H1 (cell line): ENCODE measurements around the gene ATP6V1B1. TPM values are rescaled to one million over a fixed set of nuclear protein-coding genes. Genes with fewer than 3 reads are reported as not detected.

ENCODE experiments used
- ASH2L ChIP-seq: fragments of 200-600, 300-600 bp; sonication (generic); IDR thresholded peaks from one replicate; pipeline ENCODE4 v1.7.1; 2017; ENCODE audit warnings: low read length
- BRCA1 ChIP-seq: IDR thresholded peaks from 2 replicates; pipeline ENCODE4 v1.6.1; 2012; ENCODE audit warnings: low read depth, low read length, improper control_type of control experiment
- CREB1 ChIP-seq: IDR thresholded peaks from 2 replicates; pipeline ENCODE4 v1.6.1; 2012; ENCODE audit warnings: inconsistent platforms
- EGR1 ChIP-seq: IDR thresholded peaks from 2 replicates; pipeline ENCODE4 v1.6.1; 2011; ENCODE audit warnings: low read depth, low read length, borderline replicate concordance
- EP300 ChIP-seq, 2 experiments: IDR thresholded peaks; 1 replicate in 1 of 2; 2 replicates in 1 of 2; pipeline ENCODE4 v1.6.1; 2011 to 2012; ENCODE audit warnings: low read depth in 2 of 2, low read length in 2 of 2, mild to moderate bottlenecking in 2 of 2, borderline replicate concordance in 1 of 2, inconsistent platforms in 1 of 2, moderate library complexity in 1 of 2
- FOSL1 ChIP-seq: IDR thresholded peaks from 2 replicates; pipeline ENCODE4 v1.6.1; 2011; ENCODE audit warnings: mild to moderate bottlenecking, low read depth, low read length, moderate library complexity; ENCODE audit not compliant: insufficient read depth
- GABPA ChIP-seq: IDR thresholded peaks from 2 replicates; pipeline ENCODE4 v1.6.1; 2011; ENCODE audit warnings: mild to moderate bottlenecking, low read length, moderate library complexity, borderline replicate concordance; ENCODE audit not compliant: insufficient read depth
- HDAC2 ChIP-seq, 2 experiments: fragments of 300-600 bp in 1 of 2; sonication (generic) in 1 of 2; IDR thresholded peaks; 2 replicates each; pipeline ENCODE4 v1.6.1; 2011 to 2012; ENCODE audit warnings: low read depth in 2 of 2, low read length in 2 of 2, mild to moderate bottlenecking in 2 of 2, moderate library complexity in 2 of 2, borderline replicate concordance in 1 of 2, inconsistent platforms in 1 of 2
- POLR2A ChIP-seq, 2 experiments: IDR thresholded peaks; 1 replicate in 1 of 2; 2 replicates in 1 of 2; pipeline ENCODE4 v1.6.1; 2011; ENCODE audit warnings: low read depth in 2 of 2, low read length in 2 of 2, mild to moderate bottlenecking in 2 of 2; ENCODE audit errors: control extremely low read depth in 1 of 2
- RBBP5 ChIP-seq: IDR thresholded peaks from 2 replicates; pipeline ENCODE4 v1.7.1; 2012; ENCODE audit warnings: low read depth, mild to moderate bottlenecking, inconsistent platforms, low read length, moderate library complexity, borderline replicate concordance
- SIX5 ChIP-seq: IDR thresholded peaks from 2 replicates; pipeline ENCODE4 v1.6.1; 2011; ENCODE audit warnings: mild to moderate bottlenecking, low read depth, low read length
- SP2 ChIP-seq: IDR thresholded peaks from 2 replicates; pipeline ENCODE4 v1.6.1; 2012; ENCODE audit warnings: mild to moderate bottlenecking, low read length, inconsistent platforms
- SRF ChIP-seq: IDR thresholded peaks from 2 replicates; pipeline ENCODE4 v1.6.1; 2011; ENCODE audit warnings: mild to moderate bottlenecking, low read depth, low read length, moderate library complexity
- TAF1 ChIP-seq: IDR thresholded peaks from 2 replicates; pipeline ENCODE4 v1.6.1; 2011; ENCODE audit warnings: mild to moderate bottlenecking, low read depth, low read length
- TCF12 ChIP-seq: IDR thresholded peaks from 2 replicates; pipeline ENCODE4 v1.6.1; 2011; ENCODE audit warnings: low read depth, mild to moderate bottlenecking, low read length
- TEAD4 ChIP-seq: IDR thresholded peaks from 2 replicates; pipeline ENCODE4 v1.6.1; 2012; ENCODE audit warnings: low read depth, low read length, inconsistent platforms, mixed read lengths
- polyA plus RNA-seq, 7 experiments: library from polyadenylated mRNA; depleted of rRNA in 3 of 7; stranded (reverse) in 5 of 7; unstranded in 2 of 7; fragments of >200 nt in 5 of 7; fragments of 200-250 nt in 2 of 7; gene quantifications; 1 replicate in 5 of 7; 2 replicates in 1 of 7; 4 replicates in 1 of 7; pipeline versions ENCODE4 v1.2.1 to v1.2.3, GENCODE V29; 2011 to 2013; ENCODE audit warnings: missing spikeins in 2 of 7, mixed read lengths in 2 of 7
- total RNA-seq: library from RNA; stranded (reverse); fragmentation: NEBNext Ultra II Directional; extraction: Animal tissue kit (Norgen Biotek cat#: 25700); gene quantifications from 2 replicates; pipeline ENCODE4 v1.2.1, GENCODE V29; 2021
- TF ChIP-seq, protein P1 (sequence below): IDR thresholded peaks from 2 replicates; pipeline ENCODE4 v1.6.1; 2011; ENCODE audit warnings: low read length, improper control_type of control experiment
- TF ChIP-seq, protein P2 (sequence below), 3 experiments: IDR thresholded peaks; 1 replicate in 2 of 3; 2 replicates in 1 of 3; pipeline versions ENCODE4 v1.5.1 to v1.6.1; 2011; ENCODE audit warnings: low read length in 3 of 3, mild to moderate bottlenecking in 3 of 3, inconsistent platforms in 2 of 3, low read depth in 1 of 3, moderate library complexity in 1 of 3; ENCODE audit not compliant: insufficient read depth in 1 of 3; ENCODE audit errors: control extremely low read depth in 1 of 3
- TF ChIP-seq, protein P3 (sequence below): IDR thresholded peaks from 2 replicates; pipeline ENCODE4 v1.6.1; 2012; ENCODE audit warnings: inconsistent platforms

ATP6V1B1 gene
- total and polyA plus RNA-seq, 2 of the 8 experiments (the other 6 are each of a cell fraction or from before 2014, with no cell fraction given): not detected

DNA sequence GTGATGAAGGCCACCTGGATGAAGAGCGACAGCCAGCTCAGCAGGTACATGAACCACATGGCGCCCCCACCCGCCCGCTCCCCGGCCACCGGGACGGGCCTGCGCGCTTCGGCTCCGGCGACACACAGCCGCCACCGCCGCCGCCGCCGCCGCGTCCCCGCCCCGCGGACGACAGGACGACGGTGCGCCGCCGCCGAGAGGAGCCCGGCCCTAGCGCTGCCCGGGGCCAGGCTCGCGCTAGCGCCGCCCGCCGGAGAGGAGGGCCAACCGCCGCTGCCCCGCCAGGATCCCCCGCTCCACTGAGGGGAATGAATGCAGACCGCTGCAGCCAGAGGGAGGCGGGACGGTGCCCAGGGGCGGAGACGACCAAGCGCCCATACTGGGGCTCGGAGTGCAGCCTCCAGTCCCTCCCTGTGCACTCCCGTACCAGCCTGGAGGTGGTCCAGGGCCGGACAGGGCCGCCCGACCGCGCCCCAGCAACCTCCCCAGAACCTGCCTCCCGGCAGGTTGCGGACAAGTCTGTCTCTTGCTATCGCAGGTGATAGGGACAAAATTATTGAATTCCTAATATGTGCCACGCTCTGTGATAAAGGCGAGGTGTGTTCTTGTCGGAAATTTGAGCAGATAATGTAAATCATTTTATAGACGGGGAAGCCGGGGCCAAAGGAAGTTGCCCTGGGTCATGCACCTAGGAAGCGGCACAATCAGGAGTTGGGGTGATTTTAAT lies 59.2 kb downstream of the ATP6V1B1 start, which contains the start of gene TEX261 (continued):
- TF ChIP-seq BRCA1 (no peak), EGR1 (peak; percentile 60; the same call in 1 of the 2 replicates), HDAC2 (IDR thresholded peaks at IDR 0.05; ENCODE audit: borderline replicate concordance in 1 of 2, low read depth in 2 of 2, low read length in 2 of 2) (no peak; a peak in 1 of 4 replicates), ASH2L (no peak), POLR2A (IDR thresholded peaks at IDR 0.05; ENCODE audit: control extremely low read depth in 1 of 2, low read depth in 2 of 2, low read length in 2 of 2) (no peak), SRF (no peak; the same call in 1 of the 2 replicates), SIX5 (no peak), EP300 (IDR thresholded peaks at IDR 0.05; ENCODE audit: borderline replicate concordance in 1 of 2, low read depth in 2 of 2, low read length in 2 of 2) (peak in 1 of 2 experiments; percentile 54; a peak in 1 of 3 replicates), SP2 (peak; percentile 49; the same call in 1 of the 2 replicates), FOSL1 (no peak), CREB1 (peak; percentile 18; the same call in 1 of the 2 replicates), RBBP5 (peak; percentile 37; the same call in 1 of the 2 replicates), TAF1 (peak; percentile 63), TCF12 (no peak), TEAD4 (0 out of 2 replicates have a peak, but pooled peaks have one; percentile 40), GABPA (no peak)
- TF ChIP-seq, protein P1, sequence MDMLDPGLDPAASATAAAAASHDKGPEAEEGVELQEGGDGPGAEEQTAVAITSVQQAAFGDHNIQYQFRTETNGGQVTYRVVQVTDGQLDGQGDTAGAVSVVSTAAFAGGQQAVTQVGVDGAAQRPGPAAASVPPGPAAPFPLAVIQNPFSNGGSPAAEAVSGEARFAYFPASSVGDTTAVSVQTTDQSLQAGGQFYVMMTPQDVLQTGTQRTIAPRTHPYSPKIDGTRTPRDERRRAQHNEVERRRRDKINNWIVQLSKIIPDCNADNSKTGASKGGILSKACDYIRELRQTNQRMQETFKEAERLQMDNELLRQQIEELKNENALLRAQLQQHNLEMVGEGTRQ: no peak
- TF ChIP-seq, protein P2, sequence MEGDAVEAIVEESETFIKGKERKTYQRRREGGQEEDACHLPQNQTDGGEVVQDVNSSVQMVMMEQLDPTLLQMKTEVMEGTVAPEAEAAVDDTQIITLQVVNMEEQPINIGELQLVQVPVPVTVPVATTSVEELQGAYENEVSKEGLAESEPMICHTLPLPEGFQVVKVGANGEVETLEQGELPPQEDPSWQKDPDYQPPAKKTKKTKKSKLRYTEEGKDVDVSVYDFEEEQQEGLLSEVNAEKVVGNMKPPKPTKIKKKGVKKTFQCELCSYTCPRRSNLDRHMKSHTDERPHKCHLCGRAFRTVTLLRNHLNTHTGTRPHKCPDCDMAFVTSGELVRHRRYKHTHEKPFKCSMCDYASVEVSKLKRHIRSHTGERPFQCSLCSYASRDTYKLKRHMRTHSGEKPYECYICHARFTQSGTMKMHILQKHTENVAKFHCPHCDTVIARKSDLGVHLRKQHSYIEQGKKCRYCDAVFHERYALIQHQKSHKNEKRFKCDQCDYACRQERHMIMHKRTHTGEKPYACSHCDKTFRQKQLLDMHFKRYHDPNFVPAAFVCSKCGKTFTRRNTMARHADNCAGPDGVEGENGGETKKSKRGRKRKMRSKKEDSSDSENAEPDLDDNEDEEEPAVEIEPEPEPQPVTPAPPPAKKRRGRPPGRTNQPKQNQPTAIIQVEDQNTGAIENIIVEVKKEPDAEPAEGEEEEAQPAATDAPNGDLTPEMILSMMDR (IDR thresholded peaks at IDR 0.05; ENCODE audit: control extremely low read depth in 1 of 3, insufficient read depth in 1 of 3, low read depth in 1 of 3, low read length in 3 of 3): peak; percentile 77 to 86 (median 85)
- TF ChIP-seq, protein P3, sequence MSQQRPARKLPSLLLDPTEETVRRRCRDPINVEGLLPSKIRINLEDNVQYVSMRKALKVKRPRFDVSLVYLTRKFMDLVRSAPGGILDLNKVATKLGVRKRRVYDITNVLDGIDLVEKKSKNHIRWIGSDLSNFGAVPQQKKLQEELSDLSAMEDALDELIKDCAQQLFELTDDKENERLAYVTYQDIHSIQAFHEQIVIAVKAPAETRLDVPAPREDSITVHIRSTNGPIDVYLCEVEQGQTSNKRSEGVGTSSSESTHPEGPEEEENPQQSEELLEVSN: no peak
